Activated B cell treated with CpG ODN at 0.5 μM for 24 hours (primary cell): ENCODE measurements around the gene SH3D21. TPM values are rescaled to one million over a fixed set of nuclear protein-coding genes. Genes with fewer than 3 reads are reported as not detected.

Experiments used
- ATAC-seq: fragments of 200-7000 bp; cut with Tn5 transposase; one replicate; pipeline ENCODE4 v1.10.0; 2021; ENCODE audit warnings: low read depth, mild to moderate bottlenecking, moderate library complexity
- CTCF ChIA-PET: fragments of 350-600 bp; sonication (Branson Sonifier 250); formaldehyde crosslinking; loops from one replicate; lab custom pipeline; 2021; ENCODE audit warnings: antibody characterized with exemption; lab: Charles Lee
- POLR2A ChIA-PET: fragments of 350-600 bp; sonication (Branson Sonifier 250); formaldehyde crosslinking; loops from one replicate; lab custom pipeline; 2021; ENCODE audit warnings: antibody characterized with exemption; lab: Charles Lee
- DNase-seq: peaks from one replicate; pipeline ENCODE4 v3.0.0; 2022
- H3K27ac Mint-ChIP-seq: one replicate; pipeline ENCODE4 v1.8.0; 2020; ENCODE audit warnings: mixed read lengths
- H3K27me3 Mint-ChIP-seq: one replicate; pipeline ENCODE4 v1.8.0; 2021; ENCODE audit warnings: mixed read lengths
- H3K36me3 Mint-ChIP-seq: one replicate; pipeline ENCODE4 v1.8.0; 2021; ENCODE audit warnings: low read depth, mixed read lengths
- H3K4me1 Mint-ChIP-seq: one replicate; pipeline ENCODE4 v1.8.0; 2021; ENCODE audit warnings: mixed read lengths
- H3K4me3 Mint-ChIP-seq: one replicate; pipeline ENCODE4 v1.8.0; 2020; ENCODE audit warnings: mild to moderate bottlenecking, mixed read lengths
- H3K9me3 Mint-ChIP-seq: one replicate; pipeline ENCODE4 v1.8.0; 2020; ENCODE audit warnings: mixed read lengths
- CTCF ChIP-seq: fragments of 200-600 bp; IDR thresholded peaks from one replicate; pipeline ENCODE4 v1.8.0; 2022; ENCODE audit warnings: antibody characterized with exemption, mild to moderate bottlenecking
- intact Hi-C: fragments of 100-400 bp; cut with micrococcal nuclease; formaldehyde crosslinking; loops from one replicate; pipeline ENCODE4 v1.15.1; 2024
- total RNA-seq: library from RNA; stranded (reverse); gene quantifications from 2 replicates; pipeline ENCODE4 v1.2.3, GENCODE V29; 2022

SH3D21 gene
- total RNA-seq, 1 donor from 2014 or later: 11.5 TPM

GRCh38 chr1:36279110-36279788, 26.9 kb upstream of the SH3D21 start:
- Mint-ChIP-seq H3K9me3 (no peaks in the 10 kb centered on the region), H3K27me3 (no peaks in the 10 kb centered on the region), H3K27ac (no peak overlapping the region), H3K4me3 (no peak overlapping the region), H3K4me1 (peaks cover 7% of the 10 kb centered on the region), H3K36me3 (peaks cover 39% of the 10 kb centered on the region)
- ChIA-PET POLR2A (interaction anchor here (1.2 kb wide), 1 partner anchor 129 kb away, joined by 6 read pairs; no protein-coding TSS in a partner anchor), CTCF (interaction anchor here (1.9 kb wide), 1 partner anchor 130 kb away, joined by 4 read pairs; the partner anchor contains the start of gene TRAPPC3)
- ATAC-seq (no peak), DNase-seq (no peak)
- TF ChIP-seq CTCF: no peak
- intact Hi-C loops: no loop called here

GRCh38 chr1:36279789-36280296, 26.3 kb upstream of the SH3D21 start:
- peak overlapping the region; percentile 43 for H3K27ac Mint-ChIP-seq
- H3K4me1 Mint-ChIP-seq: peaks cover 7% of the 10 kb centered on the region
- POLR2A ChIA-PET: interaction anchor here (0.6 to 1.2 kb wide), 2 partner anchors 130 to 473 kb away, joined by 6 read pairs; no protein-coding TSS in a partner anchor
- H3K4me3 Mint-ChIP-seq: no peak overlapping the region
- H3K9me3 Mint-ChIP-seq: no peaks in the 10 kb centered on the region
- peaks cover 43% of the 10 kb centered on the region for H3K36me3 Mint-ChIP-seq
- H3K27me3 Mint-ChIP-seq: no peaks in the 10 kb centered on the region
- CTCF ChIA-PET: interaction anchor here (0.6 to 1.9 kb wide), 3 partner anchors 88 to 180 kb away, joined by 3 to 4 read pairs (median 3); partner anchors contain the start of gene TRAPPC3
- ATAC-seq: no peak
- TF ChIP-seq CTCF: no peak
- no peak for DNase-seq
- intact Hi-C loops: no loop called here

GRCh38 chr1:36284061-36284460, 22.1 kb upstream of the SH3D21 start:
- no peaks in the 10 kb centered on the region for H3K9me3 Mint-ChIP-seq
- no peak overlapping the region for H3K4me3 Mint-ChIP-seq
- ATAC-seq: no peak
- ChIA-PET CTCF (interaction anchor here (1.1 to 2.4 kb wide), 2 partner anchors 135 to 187 kb away, joined by 3 to 15 read pairs; partner anchors contain the start of gene TRAPPC3), POLR2A (no interaction called here)
- H3K27me3 Mint-ChIP-seq: no peaks in the 10 kb centered on the region
- no peak for TF ChIP-seq CTCF
- DNase-seq: no peak
- H3K27ac Mint-ChIP-seq: peak overlapping the region; percentile 18
- intact Hi-C loops: no loop called here
- peaks cover 75% of the 10 kb centered on the region for H3K36me3 Mint-ChIP-seq
- H3K4me1 Mint-ChIP-seq: peaks cover 12% of the 10 kb centered on the region

- POLR2A ChIA-PET: no interaction called here
- peaks cover 79% of the 10 kb centered on the region for H3K36me3 Mint-ChIP-seq
- H3K27ac Mint-ChIP-seq: peak overlapping the region; percentile 18
- peaks cover 12% of the 10 kb centered on the region for H3K4me1 Mint-ChIP-seq
- intact Hi-C loops: no loop called here
- H3K27me3 Mint-ChIP-seq: no peaks in the 10 kb centered on the region
- CTCF ChIA-PET: interaction anchor here (1.4 to 2.4 kb wide), 3 partner anchors 122 to 135 kb away, joined by 3 to 52 read pairs (median 15); partner anchors contain the start of gene TRAPPC3
- no peaks in the 10 kb centered on the region for H3K9me3 Mint-ChIP-seq
- no peak overlapping the region for H3K4me3 Mint-ChIP-seq
- ATAC-seq: no peak
- DNase-seq: no peak
- no peak for TF ChIP-seq CTCF
Measured at GRCh38 chr1:36284517-36284916, 21.7 kb upstream of the SH3D21 start.
